Sigmoid colon (tissue), 4 donors: ENCODE data around the gene ALS2CL.

ENCODE experiments used
- CTCF ChIP-seq, 4 experiments: fragments of 450-650 bp in 3 of 4; fragments of 200-600 bp in 1 of 4; IDR thresholded peaks; one replicate each; pipeline ENCODE4 v1.5.1; 2016 to 2019; ENCODE audit warnings: antibody characterized with exemption in 4 of 4, mild to moderate bottlenecking in 3 of 4, moderate library complexity in 2 of 4
- POLR2A ChIP-seq, 2 donors: fragments of 450-650 bp; IDR thresholded peaks; one replicate each; pipeline ENCODE4 v1.6.1; 2016; ENCODE audit warnings: antibody characterized with exemption in 2 of 2, mild to moderate bottlenecking in 2 of 2, moderate library complexity in 2 of 2
- POLR2AphosphoS5 ChIP-seq, 4 donors: sonication (generic); formaldehyde crosslinking; IDR thresholded peaks; one replicate each; pipeline ENCODE4 v1.6.1; 2017; ENCODE audit warnings: antibody characterized with exemption in 4 of 4

DNA sequence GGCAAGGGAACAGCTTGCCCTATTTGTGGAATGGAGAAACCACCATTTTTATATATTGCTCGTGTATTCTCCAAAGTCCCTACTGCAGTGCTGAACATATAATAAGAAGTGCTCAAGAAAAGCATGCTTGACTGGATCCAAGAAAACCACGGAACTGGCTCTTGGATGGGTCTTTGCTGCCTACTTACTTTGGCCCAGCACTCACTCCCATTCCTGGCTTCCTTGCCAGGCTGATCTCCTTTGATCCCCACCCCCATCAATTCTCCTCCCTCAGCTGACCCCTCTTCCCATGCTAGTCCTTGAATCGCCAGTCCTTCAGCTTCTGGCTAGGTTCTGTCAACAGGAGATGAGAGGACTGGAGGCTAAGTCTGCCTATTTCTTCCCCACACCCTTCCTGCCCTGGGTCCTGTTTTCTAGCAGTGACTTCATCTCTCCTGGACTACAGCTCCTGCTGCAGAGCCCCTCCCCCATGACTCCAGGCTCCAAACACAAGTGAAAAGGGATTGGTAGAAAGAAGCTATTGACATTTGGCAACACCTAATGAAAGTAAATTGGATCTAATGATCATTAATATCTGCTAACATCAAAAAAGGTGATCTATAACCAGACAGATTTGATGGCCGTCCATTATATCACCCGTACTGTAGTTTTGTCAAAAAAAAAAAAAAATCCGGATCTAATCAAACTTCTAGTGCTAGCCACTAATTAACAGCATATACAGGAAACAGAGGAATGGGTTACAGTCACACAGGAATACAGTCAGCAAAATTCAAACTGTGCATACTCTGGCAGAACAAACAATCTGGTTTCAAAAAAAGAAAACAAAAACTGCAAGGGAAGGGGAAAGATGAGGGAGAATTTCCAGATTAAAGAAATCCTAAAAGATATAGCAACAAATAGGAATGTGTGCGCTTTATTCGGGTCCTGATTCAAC lies 73.4 kb downstream of the ALS2CL start:
- TF ChIP-seq POLR2A (IDR thresholded peaks at IDR 0.05) (no peak), CTCF (IDR thresholded peaks at IDR 0.05) (no peak), POLR2AphosphoS5 (IDR thresholded peaks at IDR 0.05) (no peak)
